ENCODE results near the gene MLLT10.

Gene MLLT10

GRCh38 chr10:21720090-21720489 lies 186.1 kb downstream of the MLLT10 start:
- H3K9ac ChIP-seq = no peak overlapping the region
- no peak overlapping the region for H3K4me3 ChIP-seq (ENCODE audit: low read depth, low read length)
- peaks cover 4% of the 10 kb centered on the region for H3K4me1 ChIP-seq
- H3K9me3 ChIP-seq (ENCODE audit: control insufficient read depth, low read length) = no peaks in the 10 kb centered on the region
- H3K27ac ChIP-seq = no peak overlapping the region
- H3K79me2 ChIP-seq = no peaks in the 10 kb centered on the region
- no peak overlapping the region for H3K4me2 ChIP-seq (ENCODE audit: low read length)
- no peak for TF ChIP-seq CTCF (IDR thresholded peaks at IDR 0.05)
- H2AFZ ChIP-seq = no peak overlapping the region
- no peaks in the 10 kb centered on the region for H3K27me3 ChIP-seq (ENCODE audit: control insufficient read depth, insufficient read depth, low read length)
- H3K36me3 ChIP-seq (ENCODE audit: control insufficient read depth, insufficient read depth, low read length) = no peaks in the 10 kb centered on the region

DNA sequence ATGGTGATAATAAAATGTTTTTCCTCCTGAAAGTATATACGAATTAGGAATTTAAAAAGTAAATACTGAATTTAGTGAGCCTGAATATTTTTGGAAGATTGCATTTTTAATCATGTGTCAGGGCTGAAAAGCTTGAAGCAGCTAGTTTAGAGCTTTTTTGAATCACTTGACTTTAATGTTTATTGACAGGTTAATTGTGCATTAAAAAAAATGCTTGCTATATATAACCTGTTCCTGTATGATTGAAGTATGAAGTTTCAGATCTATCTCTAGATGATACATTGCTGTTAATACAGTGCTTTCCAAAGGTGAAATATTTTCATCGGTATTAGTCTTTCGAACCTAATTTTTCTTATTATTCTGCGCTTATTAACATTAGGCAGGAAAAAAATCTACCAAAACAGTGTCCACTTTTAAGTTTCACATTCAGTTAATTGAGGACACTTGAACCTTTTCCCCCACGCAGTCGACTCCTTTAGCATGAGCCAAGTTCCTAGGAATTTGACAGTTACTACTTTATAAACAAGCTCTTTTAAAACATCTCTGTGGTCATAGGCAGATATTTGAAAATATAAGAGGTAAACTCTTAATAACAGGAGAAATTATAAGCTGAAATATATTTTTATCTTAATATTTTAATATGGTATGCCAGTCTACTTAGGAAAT lies 187.1 kb downstream of the MLLT10 start:
- no peaks in the 10 kb centered on the region for H3K79me2 ChIP-seq
- no peaks in the 10 kb centered on the region for H3K36me3 ChIP-seq (ENCODE audit: control insufficient read depth, insufficient read depth, low read length)
- no peaks in the 10 kb centered on the region for H3K27me3 ChIP-seq (ENCODE audit: control insufficient read depth, insufficient read depth, low read length)
- no peaks in the 10 kb centered on the region for H3K9me3 ChIP-seq (ENCODE audit: control insufficient read depth, low read length)
- no peak overlapping the region for H3K4me3 ChIP-seq (ENCODE audit: low read depth, low read length)
- no peak overlapping the region for H3K9ac ChIP-seq
- H3K27ac ChIP-seq = no peak overlapping the region
- no peak overlapping the region for H2AFZ ChIP-seq
- no peak overlapping the region for H3K4me2 ChIP-seq (ENCODE audit: low read length)
- peaks cover 4% of the 10 kb centered on the region for H3K4me1 ChIP-seq
- no peak for TF ChIP-seq CTCF (IDR thresholded peaks at IDR 0.05)

DNA sequence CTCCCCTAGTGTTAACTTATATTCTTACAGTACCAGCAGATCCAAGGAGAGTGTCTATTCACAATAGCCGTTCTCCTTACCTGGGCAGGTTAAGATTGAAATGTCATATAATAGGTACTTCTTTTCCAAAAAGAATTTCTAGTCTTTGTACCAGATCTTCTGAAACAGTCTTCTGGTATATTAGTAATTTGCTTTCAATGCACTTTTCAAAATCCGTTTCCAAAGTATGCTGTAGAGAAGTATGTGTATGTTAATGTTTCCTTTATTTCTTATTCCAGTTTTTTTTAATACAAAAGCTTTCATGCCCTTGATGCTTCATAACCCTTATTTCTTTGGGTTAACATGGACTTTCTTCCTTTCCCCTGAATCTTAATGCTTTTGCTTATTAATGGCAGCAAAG lies 188.2 kb downstream of the MLLT10 start:
- H3K4me1 ChIP-seq = peaks cover 4% of the 10 kb centered on the region
- no peaks in the 10 kb centered on the region for H3K27me3 ChIP-seq (ENCODE audit: control insufficient read depth, insufficient read depth, low read length)
- TF ChIP-seq CTCF (IDR thresholded peaks at IDR 0.05) = no peak

DNA sequence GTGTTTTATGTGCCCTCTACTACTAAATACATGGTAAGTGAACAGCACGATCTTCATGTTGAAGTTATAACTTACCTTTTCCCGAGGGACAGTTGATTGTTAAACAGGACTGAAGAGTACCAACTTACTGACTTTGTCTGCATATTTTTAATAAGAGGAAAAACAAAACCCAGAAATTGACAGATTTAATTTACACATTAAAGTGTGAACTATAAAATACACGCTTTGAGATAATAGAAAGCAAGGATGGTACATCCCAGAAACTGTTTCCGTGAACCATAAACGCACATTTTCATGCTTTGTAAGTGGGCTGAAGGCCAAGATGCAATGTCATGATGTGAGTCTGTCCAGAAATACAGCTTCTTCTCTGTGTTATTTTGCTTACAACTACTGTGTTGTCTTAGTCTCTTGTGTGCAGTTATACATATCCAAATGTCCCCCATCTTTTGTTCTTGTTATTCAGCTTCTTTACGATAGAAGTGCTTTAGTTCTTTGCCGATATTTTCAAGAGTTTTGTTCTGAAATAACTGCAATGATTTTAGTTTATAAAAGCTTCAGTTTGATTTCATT lies 190.1 kb downstream of the MLLT10 start:
- no peak overlapping the region for H3K27ac ChIP-seq
- H3K36me3 ChIP-seq (ENCODE audit: control insufficient read depth, insufficient read depth, low read length) = no peaks in the 10 kb centered on the region
- TF ChIP-seq CTCF (IDR thresholded peaks at IDR 0.05) = no peak
- no peaks in the 10 kb centered on the region for H3K79me2 ChIP-seq
- no peak overlapping the region for H2AFZ ChIP-seq
- no peaks in the 10 kb centered on the region for H3K9me3 ChIP-seq (ENCODE audit: control insufficient read depth, low read length)
- no peak overlapping the region for H3K9ac ChIP-seq
- H3K4me1 ChIP-seq = peaks cover 8% of the 10 kb centered on the region
- peak overlapping the region; percentile 16 for H3K4me2 ChIP-seq (ENCODE audit: low read length)
- no peak overlapping the region for H3K4me3 ChIP-seq (ENCODE audit: low read depth, low read length)
- no peaks in the 10 kb centered on the region for H3K27me3 ChIP-seq (ENCODE audit: control insufficient read depth, insufficient read depth, low read length)

More for the DNA sequence above, 188.2 kb downstream of the MLLT10 start:
- no peak overlapping the region for H3K4me3 ChIP-seq (ENCODE audit: low read depth, low read length)
- H3K79me2 ChIP-seq = no peaks in the 10 kb centered on the region
- H3K9me3 ChIP-seq (ENCODE audit: control insufficient read depth, low read length) = no peaks in the 10 kb centered on the region
- no peaks in the 10 kb centered on the region for H3K36me3 ChIP-seq (ENCODE audit: control insufficient read depth, insufficient read depth, low read length)
- no peak overlapping the region for H3K4me2 ChIP-seq (ENCODE audit: low read length)
- no peak overlapping the region for H3K27ac ChIP-seq
- H2AFZ ChIP-seq = no peak overlapping the region
- no peak overlapping the region for H3K9ac ChIP-seq
